DMS53 treated with DMSO at 0.1 percent for 48 hours (cell line): ENCODE results near the gene EEF1AKMT1.

ENCODE experiments used
- DNase-seq: peaks from one replicate; lab custom pipeline; 2025; ENCODE audit not compliant: unreplicated experiment; lab: John Stamatoyannopoulos, UW

The EEF1AKMT1 gene, protein sequence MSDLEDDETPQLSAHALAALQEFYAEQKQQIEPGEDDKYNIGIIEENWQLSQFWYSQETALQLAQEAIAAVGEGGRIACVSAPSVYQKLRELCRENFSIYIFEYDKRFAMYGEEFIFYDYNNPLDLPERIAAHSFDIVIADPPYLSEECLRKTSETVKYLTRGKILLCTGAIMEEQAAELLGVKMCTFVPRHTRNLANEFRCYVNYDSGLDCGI

GRCh38 chr13:20773194-20774080 lies at the start of gene EEF1AKMT1:
Gene EEF1AKMT1, minus strand, starts transcription at chr13:20773961. Its CDS starts 16,363 bp downstream, at chr13:20757598.
- DNase-seq = peak; percentile 82

- DNase-seq = no peak
Observed at GRCh38 chr13:20823071-20823470, 49.3 kb upstream of the EEF1AKMT1 start.

DNA sequence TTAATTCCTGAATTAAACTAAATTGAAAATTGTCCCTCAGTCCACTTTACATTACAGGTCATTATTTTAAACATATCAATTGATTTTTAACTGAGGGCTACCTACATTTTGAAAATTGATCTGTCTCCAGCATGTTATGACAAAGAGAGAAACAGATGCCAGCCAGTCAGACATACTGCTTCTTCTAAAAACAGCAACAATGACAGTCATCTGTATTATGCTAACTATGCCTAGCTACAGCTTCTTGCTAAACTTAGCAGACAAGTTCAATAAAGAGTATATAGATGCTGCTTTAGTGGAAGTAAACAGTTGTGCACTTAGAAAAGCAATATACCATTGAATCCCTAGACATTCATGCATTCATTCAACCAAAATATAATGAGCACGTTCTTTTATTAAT lies 48.6 kb upstream of the EEF1AKMT1 start:
- no peak for DNase-seq

- DNase-seq = no peak
Observed at GRCh38 chr13:20819715-20820114, 46.0 kb upstream of the EEF1AKMT1 start.

DNA sequence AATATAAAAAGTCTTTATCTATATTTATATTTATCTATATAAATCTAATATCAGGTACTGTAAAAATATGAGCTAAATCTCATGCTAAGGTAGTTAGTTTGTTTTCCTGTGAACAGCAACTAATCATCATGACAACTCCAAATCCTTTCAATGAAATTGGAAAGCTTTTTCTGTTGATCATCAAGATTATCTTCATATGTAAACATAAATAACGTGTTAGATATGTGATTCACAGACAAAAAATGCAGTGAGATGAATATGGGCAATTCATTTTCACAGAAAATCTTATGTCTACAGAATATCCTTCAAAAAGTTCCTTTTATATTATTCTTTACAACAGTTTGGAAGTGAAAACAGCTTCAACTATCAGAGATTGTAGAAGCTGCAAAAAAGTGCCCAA lies 41.7 kb upstream of the EEF1AKMT1 start:
- DNase-seq = no peak

DNA sequence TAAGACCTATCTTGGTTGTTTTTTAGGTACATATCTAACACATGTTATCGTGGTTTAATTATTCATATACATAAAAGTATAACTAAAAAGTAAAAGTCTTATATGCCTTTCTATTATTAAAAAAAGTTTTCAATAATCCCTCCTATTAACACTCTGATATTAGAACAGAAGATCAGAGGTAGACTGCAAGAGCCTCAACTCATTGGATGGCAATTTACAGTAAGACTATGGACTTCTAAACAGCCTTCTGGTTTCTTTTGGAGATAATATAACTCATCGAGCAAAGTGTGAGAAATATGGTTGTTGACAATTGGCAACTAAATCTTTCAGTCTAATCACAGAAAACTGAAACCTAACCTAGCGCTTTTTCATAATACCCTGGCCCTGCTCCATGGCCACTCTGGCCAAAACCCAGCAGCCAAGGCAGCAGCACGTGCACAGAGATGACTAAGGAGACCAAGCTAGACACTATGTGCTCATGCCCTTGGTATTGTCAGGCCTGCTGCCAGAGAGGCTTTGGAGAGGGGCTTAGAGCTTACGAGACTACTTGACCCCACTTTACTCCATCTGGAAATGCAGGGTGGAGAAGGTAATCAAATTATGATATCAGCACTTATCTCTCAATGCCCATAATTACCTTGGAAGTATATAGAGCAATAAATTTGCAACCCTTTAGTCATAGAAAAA lies 40.6 kb upstream of the EEF1AKMT1 start:
- DNase-seq = no peak

- DNase-seq = no peak
Observed at GRCh38 chr13:20812890-20813289, 39.1 kb upstream of the EEF1AKMT1 start.

GRCh38 chr13:20810808-20811207 lies 37.0 kb upstream of the EEF1AKMT1 start:
- DNase-seq = no peak

- DNase-seq = no peak
Observed at GRCh38 chr13:20808874-20809273, 35.1 kb upstream of the EEF1AKMT1 start.

GRCh38 chr13:20803180-20803965 lies 29.6 kb upstream of the EEF1AKMT1 start:
- DNase-seq = no peak

- DNase-seq = no peak
Observed at GRCh38 chr13:20801707-20802106, 27.9 kb upstream of the EEF1AKMT1 start.

GRCh38 chr13:20799726-20800416 lies 26.1 kb upstream of the EEF1AKMT1 start:
- no peak for DNase-seq

DNA sequence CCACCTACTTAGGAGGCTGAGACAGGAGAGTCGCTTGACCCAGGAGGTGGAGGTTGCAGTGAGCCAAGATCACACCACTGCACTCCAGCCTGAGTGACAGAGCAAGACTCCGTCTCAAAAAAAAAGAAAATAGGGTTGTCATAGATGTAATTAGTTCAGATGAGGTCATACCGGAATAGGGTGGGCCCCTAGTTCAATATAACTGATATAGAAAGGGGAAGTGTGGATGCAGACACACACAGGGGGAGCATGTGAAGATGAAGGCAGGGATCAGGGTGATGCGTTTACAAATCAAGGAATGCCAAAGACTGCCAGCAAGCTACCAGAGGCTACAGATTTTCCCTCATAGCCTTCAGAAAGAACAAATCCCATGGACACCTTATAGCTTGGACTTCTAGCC lies 24.3 kb upstream of the EEF1AKMT1 start:
- no peak for DNase-seq

GRCh38 chr13:20796791-20797508 lies 23.2 kb upstream of the EEF1AKMT1 start:
- DNase-seq = no peak

GRCh38 chr13:20789665-20790064 lies 15.9 kb upstream of the EEF1AKMT1 start:
- DNase-seq = no peak

- DNase-seq = no peak
Observed at GRCh38 chr13:20788312-20788711, 14.6 kb upstream of the EEF1AKMT1 start.

DNA sequence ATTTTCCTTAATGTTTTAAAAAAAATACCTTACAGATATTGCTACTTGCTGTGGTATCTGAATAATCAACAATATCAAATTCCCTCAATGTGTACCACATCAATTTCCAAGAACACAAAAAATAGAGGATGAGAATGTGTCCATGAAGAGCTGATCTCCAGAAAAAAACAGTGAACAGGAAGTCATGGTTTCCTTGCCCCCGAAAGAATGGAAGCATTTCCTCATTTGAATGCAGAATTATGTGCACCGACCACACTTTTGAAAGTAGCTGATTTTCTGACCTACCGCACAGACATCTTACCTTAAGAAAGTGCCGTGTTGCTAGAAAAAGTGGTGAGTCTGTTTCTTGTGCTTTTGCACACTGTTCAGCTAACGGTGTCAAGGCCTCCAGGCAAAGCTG lies 13.4 kb upstream of the EEF1AKMT1 start:
- no peak for DNase-seq

DNA sequence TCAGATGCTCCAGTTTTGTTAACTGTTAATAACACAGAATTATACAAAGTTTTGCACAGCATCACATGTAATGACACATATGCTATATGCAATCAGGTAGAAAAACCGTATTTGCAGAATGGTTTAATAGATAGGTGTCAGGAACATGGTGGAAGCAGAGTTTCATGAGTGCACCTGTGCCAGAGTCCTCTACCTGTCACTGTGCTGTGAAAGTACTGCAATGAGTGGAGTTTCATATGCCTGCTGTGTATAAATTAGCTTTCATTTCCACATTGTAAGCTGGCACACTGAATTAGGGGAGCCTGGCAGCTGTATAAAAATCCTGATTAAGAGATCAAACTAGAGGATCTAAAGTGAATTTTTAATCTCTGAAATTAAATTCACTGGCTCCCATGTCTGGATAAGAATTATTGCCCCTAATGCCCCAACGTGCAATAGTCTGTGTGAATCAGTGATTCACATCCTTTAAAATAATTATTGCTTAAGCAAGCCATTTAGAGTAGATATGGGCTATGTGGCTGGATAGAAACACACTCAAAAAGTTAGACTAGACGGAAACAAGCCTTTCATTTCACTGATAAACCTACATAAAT lies 8.5 kb upstream of the EEF1AKMT1 start:
- no peak for DNase-seq

DNA sequence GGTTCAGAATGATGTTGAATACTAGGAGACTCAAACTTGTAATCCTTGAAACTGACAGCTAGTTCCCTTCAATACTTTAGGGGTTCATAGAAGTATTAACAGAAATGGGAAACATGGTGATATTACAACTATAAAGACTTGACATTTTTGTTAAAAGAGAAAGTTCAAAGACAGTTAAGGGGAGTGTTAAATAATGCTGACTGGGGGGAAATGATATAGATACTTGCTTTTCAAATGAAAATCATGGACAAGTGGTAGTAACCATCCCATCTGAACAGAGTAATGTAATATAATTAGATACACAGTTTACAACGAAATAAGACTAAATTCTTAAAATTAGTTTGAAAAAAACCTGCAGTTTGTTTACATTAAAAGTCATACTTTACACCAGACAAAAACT lies 6.6 kb upstream of the EEF1AKMT1 start:
- no peak for DNase-seq
